RWPE2 (cell line): ENCODE results near the gene MYDGF.

ENCODE experiments used
- ATAC-seq: fragments of 200-7000 bp; cut with Tn5 transposase; 3 replicates; pipeline ENCODE4 v1.9.1; 2021; ENCODE audit warnings: low read depth
- DNase-seq: peaks from one replicate; pipeline ENCODE4 v3.0.0-alpha.2; 2020; ENCODE audit warnings: low spot score
- H3K27ac ChIP-seq: fragments of 450-650 bp; 2 replicates; pipeline ENCODE4 v1.5.1; 2017; ENCODE audit warnings: mild to moderate bottlenecking; ENCODE audit not compliant: poor library complexity, severe bottlenecking
- H3K27me3 ChIP-seq: fragments of 250-450 bp; sonication (Bioruptor Pico); 2 replicates; pipeline ENCODE4 v1.5.1; 2021; ENCODE audit warnings: mild to moderate bottlenecking, moderate library complexity; ENCODE audit not compliant: insufficient read depth, poor library complexity, severe bottlenecking
- H3K36me3 ChIP-seq: fragments of 250-450 bp; sonication (Bioruptor Pico); 2 replicates; pipeline ENCODE4 v1.5.1; 2020; ENCODE audit warnings: low read depth, mild to moderate bottlenecking, moderate library complexity
- H3K4me1 ChIP-seq: fragments of 250-450 bp; sonication (Bioruptor Pico); 2 replicates; pipeline ENCODE4 v1.5.1; 2021; ENCODE audit warnings: mild to moderate bottlenecking, moderate library complexity; ENCODE audit not compliant: insufficient read depth, poor library complexity, severe bottlenecking
- H3K4me3 ChIP-seq: fragments of 250-450 bp; sonication (Bioruptor Pico); 2 replicates; pipeline ENCODE4 v1.5.1; 2021; ENCODE audit warnings: mild to moderate bottlenecking, moderate library complexity; ENCODE audit not compliant: severe bottlenecking
- H3K9me3 ChIP-seq: fragments of 250-450 bp; sonication (Bioruptor Pico); 2 replicates; pipeline ENCODE4 v1.5.1; 2021; ENCODE audit warnings: mild to moderate bottlenecking, moderate library complexity; ENCODE audit not compliant: severe bottlenecking
- CTCF ChIP-seq: fragments of 450-650 bp; IDR thresholded peaks from one replicate; pipeline ENCODE4 v1.5.1; 2017; ENCODE audit warnings: mild to moderate bottlenecking, moderate library complexity; ENCODE audit not compliant: poor library complexity, severe bottlenecking

MYDGF gene

GRCh38 chr19:4640247-4641000 is 29.7 kb downstream of the MYDGF start:
- Histone ChIP-seq H3K36me3 (no peaks in the 10 kb centered on the region), H3K4me3 (peak overlapping the region; percentile 52), H3K9me3 (no peaks in the 10 kb centered on the region), H3K27ac (no peak overlapping the region), H3K27me3 (no peaks in the 10 kb centered on the region), H3K4me1 (no peaks in the 10 kb centered on the region)
- no peak for TF ChIP-seq CTCF
- DNase-seq, result no peak
- ATAC-seq, result no peak

- no peaks in the 10 kb centered on the region for H3K9me3 ChIP-seq
- DNase-seq (no peak), ATAC-seq (no peak)
- no peaks in the 10 kb centered on the region for H3K36me3 ChIP-seq
- no peaks in the 10 kb centered on the region for H3K27me3 ChIP-seq
- no peaks in the 10 kb centered on the region for H3K4me1 ChIP-seq
- TF ChIP-seq CTCF, result no peak
- no peak overlapping the region for H3K27ac ChIP-seq
- H3K4me3 ChIP-seq, result peak overlapping the region; percentile 52
Observed at GRCh38 chr19:4639531-4640246, 30.5 kb downstream of the MYDGF start.

GRCh38 chr19:4638828-4639530 is 31.2 kb downstream of the MYDGF start, which contains the start of gene TNFAIP8L1:
Gene TNFAIP8L1, plus strand, starts transcription at chr19:4639516. Its CDS starts 12,354 bp downstream, at chr19:4651870.
- ATAC-seq (peak; percentile 66), DNase-seq (peak; percentile 94)
- Histone ChIP-seq H3K27ac (peak within 1 kb of the TSS; percentile 11), H3K4me1 (no peaks in the 10 kb centered on the region), H3K9me3 (no peaks in the 10 kb centered on the region), H3K36me3 (no peaks in the 10 kb centered on the region), H3K27me3 (no peaks in the 10 kb centered on the region), H3K4me3 (peak within 1 kb of the TSS; percentile 52)
- no peak for TF ChIP-seq CTCF

GRCh38 chr19:4638317-4638716 is 31.8 kb downstream of the MYDGF start:
- Histone ChIP-seq H3K4me3 (no peak overlapping the region), H3K9me3 (no peaks in the 10 kb centered on the region), H3K27ac (peak overlapping the region; percentile 11), H3K4me1 (no peaks in the 10 kb centered on the region), H3K27me3 (no peaks in the 10 kb centered on the region), H3K36me3 (no peaks in the 10 kb centered on the region)
- DNase-seq (no peak), ATAC-seq (no peak)
- TF ChIP-seq CTCF, result no peak
